Measurements from ENCODE around the gene CCL11.

- no peak for TF ChIP-seq CTCF (conservative IDR thresholded peaks at IDR 0.05; ENCODE audit: low read depth in 2 of 2)
- no peak for TF ChIP-seq POLR2AphosphoS5 (IDR thresholded peaks at IDR 0.05; ENCODE audit: low read depth)
- TF ChIP-seq EZH2 (IDR thresholded peaks at IDR 0.05; ENCODE audit: low read depth, unreplicated experiment): no peak
- TF ChIP-seq CREB1 (CRISPR knock-in tag; IDR thresholded peaks at IDR 0.05; ENCODE audit: low read depth): no peak
- no peak for TF ChIP-seq REST (IDR thresholded peaks at IDR 0.05; ENCODE audit: unreplicated experiment)
- TF ChIP-seq EZH2phosphoT487 (IDR thresholded peaks at IDR 0.05; ENCODE audit: unreplicated experiment): no peak
- no peak for TF ChIP-seq ETS1 (IDR thresholded peaks at IDR 0.05)
Measured at GRCh38 chr17:34241062-34241461, 44.5 kb upstream of the CCL11 start.
